Subcutaneous adipose tissue (tissue), 4 donors: ENCODE results near the gene PSMB8. TPM values are rescaled to one million over a fixed set of nuclear protein-coding genes. Genes with fewer than 3 reads are reported as not detected.

ENCODE experiments used
- CTCF ChIP-seq: fragments of 450-650 bp; IDR thresholded peaks from one replicate; pipeline ENCODE4 v1.5.1; 2016; ENCODE audit warnings: low read depth, mild to moderate bottlenecking, control low read depth, antibody characterized with exemption, moderate library complexity
- total RNA-seq, 4 donors: library from RNA; depleted of rRNA; stranded (reverse); fragments of >200 nt; gene quantifications; one replicate each; pipeline ENCODE4 v1.1.0, GENCODE V29; 2016

The PSMB8 gene
- total RNA-seq, 4 donors from 2014 or later: 20.5 to 61.4 (median 49.0) TPM

DNA sequence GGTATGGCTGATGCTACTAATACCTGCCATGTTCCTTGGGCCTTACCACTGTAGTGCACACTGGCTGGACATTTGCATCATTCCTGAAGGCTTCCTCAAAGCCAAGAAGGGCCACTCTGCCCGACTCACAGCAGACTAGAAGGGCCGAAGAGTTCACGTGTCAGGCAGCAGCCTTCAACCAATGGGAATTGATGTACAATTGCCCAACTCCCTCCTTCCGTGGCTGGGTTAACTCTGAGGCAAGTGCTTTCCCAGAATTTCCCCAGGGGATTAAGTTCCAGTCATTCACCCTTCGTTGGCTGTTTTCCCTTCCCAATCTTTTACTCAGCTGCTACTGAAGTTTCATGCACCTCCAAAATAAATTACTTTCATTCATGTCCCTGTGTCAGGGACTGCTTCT, 39.9 kb upstream of the PSMB8 start:
- no peak for TF ChIP-seq CTCF

DNA sequence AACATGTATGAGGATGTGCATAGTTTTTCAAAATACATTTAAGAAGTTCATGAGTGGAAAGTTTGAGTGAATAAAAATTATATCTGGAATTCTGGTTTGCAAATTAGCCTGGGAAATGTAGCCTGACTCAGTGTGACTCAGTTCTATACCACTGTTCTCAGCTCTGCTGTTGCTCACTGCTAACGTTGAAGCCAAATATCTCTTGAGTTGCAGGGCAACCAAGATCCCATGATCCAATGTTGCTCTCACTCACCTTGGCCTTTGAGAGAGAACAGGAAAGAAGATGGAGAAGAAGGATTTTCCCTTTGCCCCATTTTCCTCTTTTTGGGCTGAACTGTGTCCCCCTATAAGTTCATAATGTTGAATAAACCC, 39.0 kb upstream of the PSMB8 start:
- TF ChIP-seq CTCF: no peak

DNA sequence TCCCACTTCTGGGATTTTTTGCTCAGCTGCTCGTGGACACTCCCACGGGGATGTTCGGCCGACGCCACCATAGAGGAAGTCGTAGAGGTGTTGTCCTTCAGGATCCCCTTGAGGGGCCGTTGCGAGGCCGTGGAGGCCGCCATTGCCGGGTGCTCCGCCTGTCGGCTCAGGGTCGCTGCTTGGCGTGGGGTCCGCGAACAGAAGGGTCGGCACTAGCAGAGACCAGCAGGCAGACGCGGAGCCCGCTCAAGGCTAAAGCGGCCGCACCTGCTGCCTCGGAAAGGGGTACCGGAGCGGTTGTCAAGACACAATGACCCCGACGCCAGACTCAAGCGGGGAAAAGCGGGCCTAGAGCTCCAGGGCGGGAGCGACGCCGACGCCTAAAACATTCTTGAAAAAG, 35.8 kb upstream of the PSMB8 start:
- no peak for TF ChIP-seq CTCF

DNA sequence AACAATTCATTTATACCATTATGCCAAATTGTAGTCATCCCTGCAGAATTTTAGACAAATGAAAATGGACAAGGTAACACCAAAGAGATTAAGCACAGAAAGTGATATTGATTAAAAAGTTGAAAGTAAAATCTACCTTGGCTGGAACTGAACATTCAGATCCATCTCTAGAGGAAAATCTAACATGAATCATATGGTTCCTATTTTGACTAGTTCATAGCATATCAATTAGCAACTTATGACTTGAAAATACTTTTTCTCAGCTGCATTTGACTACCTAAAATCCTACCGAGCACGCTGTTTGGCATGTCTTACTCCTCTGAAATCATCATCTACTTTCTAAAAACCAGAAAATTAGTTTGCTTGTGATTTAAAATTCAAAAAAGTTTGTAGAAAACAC, 32.8 kb upstream of the PSMB8 start:
- no peak for TF ChIP-seq CTCF

- TF ChIP-seq CTCF: no peak
These were observed 24.5 kb upstream of the PSMB8 start for GRCh38 chr6:32868257-32868788.

GRCh38 chr6:32867554-32868256, 23.9 kb upstream of the PSMB8 start:
- TF ChIP-seq CTCF: no peak

DNA sequence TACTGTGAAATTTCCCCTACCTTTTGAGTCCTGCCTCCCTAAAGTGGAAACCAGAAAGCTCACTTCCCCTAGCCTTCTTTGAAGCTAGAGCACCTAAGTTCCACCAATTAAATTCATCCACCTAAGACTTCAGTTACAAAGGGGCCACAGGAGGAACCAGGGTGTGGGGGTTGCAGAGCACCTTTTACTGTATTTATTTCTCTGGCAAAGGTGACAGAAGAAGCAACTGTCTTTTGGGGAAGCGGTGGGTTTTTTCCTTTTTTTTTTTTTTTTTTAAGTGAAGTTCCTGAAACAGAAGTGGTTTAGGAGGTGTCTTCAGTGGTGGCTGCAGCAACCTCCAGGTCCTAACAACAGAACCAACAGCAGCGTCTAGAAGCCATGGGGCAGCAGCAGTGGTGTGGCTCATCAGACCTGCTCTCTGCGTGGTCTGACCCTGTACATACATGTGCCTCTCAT, 23.2 kb upstream of the PSMB8 start:
- no peak for TF ChIP-seq CTCF
